ENCODE measurements around the gene CABP4. TPM values are rescaled to one million over a fixed set of nuclear protein-coding genes. Genes with fewer than 3 reads are reported as not detected.

Gene CABP4
- total RNA-seq, 2 donors from 2014 or later = 5.3 to 5.7 TPM

GRCh38 chr11:67489203-67489884 lies 34.2 kb downstream of the CABP4 start:
- no peak overlapping the region for H3K27ac ChIP-seq
- DNase-seq (ENCODE audit: low spot score) (no peak), ATAC-seq (ENCODE audit: insufficient number of reproducible peaks, low FRiP score, low read depth) (no peak)
- H3K4me3 ChIP-seq = no peak overlapping the region
- no peaks in the 10 kb centered on the region for H3K27me3 ChIP-seq (replicated peaks; ENCODE audit: insufficient read depth)
- no peaks in the 10 kb centered on the region for H3K9me3 ChIP-seq
- no peak for TF ChIP-seq CTCF (IDR thresholded peaks at IDR 0.05)
- peaks cover 40% of the 10 kb centered on the region for H3K36me3 ChIP-seq
- peaks cover 7 to 10% of the 10 kb centered on the region in 2 donors for H3K4me1 ChIP-seq (ENCODE audit: control insufficient read depth in 1 of 2, low read depth in 2 of 2)

- Histone ChIP-seq H3K27me3 (replicated peaks; ENCODE audit: insufficient read depth) (no peaks in the 10 kb centered on the region), H3K36me3 (peaks cover 40% of the 10 kb centered on the region), H3K4me1 (ENCODE audit: control insufficient read depth in 1 of 2, low read depth in 2 of 2) (peaks cover 2 to 3% of the 10 kb centered on the region in 2 donors), H3K9me3 (no peaks in the 10 kb centered on the region), H3K4me3 (no peak overlapping the region), H3K27ac (no peak overlapping the region)
- no peak for TF ChIP-seq CTCF (IDR thresholded peaks at IDR 0.05)
- ATAC-seq (ENCODE audit: insufficient number of reproducible peaks, low FRiP score, low read depth) (no peak), DNase-seq (ENCODE audit: low spot score) (no peak)
Measured at GRCh38 chr11:67489885-67490726, 35.0 kb downstream of the CABP4 start.

GRCh38 chr11:67490727-67491065 lies 35.5 kb downstream of the CABP4 start:
- H3K9me3 ChIP-seq = no peaks in the 10 kb centered on the region
- DNase-seq (ENCODE audit: low spot score) = no peak
- no peaks in the 10 kb centered on the region for H3K4me1 ChIP-seq (ENCODE audit: control insufficient read depth in 1 of 2, low read depth in 2 of 2)
- no peak for TF ChIP-seq CTCF (IDR thresholded peaks at IDR 0.05)
- no peak for ATAC-seq (ENCODE audit: insufficient number of reproducible peaks, low FRiP score, low read depth)
- no peak overlapping the region for H3K4me3 ChIP-seq
- peaks cover 44% of the 10 kb centered on the region for H3K36me3 ChIP-seq
- no peak overlapping the region for H3K27ac ChIP-seq
- no peaks in the 10 kb centered on the region for H3K27me3 ChIP-seq (replicated peaks; ENCODE audit: insufficient read depth)

- no peak overlapping the region for H3K4me3 ChIP-seq
- ATAC-seq (ENCODE audit: insufficient number of reproducible peaks, low FRiP score, low read depth) = no peak
- no peaks in the 10 kb centered on the region for H3K4me1 ChIP-seq (ENCODE audit: control insufficient read depth in 1 of 2, low read depth in 2 of 2)
- no peak for DNase-seq (ENCODE audit: low spot score)
- no peak overlapping the region for H3K27ac ChIP-seq
- H3K27me3 ChIP-seq (replicated peaks; ENCODE audit: insufficient read depth) = no peaks in the 10 kb centered on the region
- TF ChIP-seq CTCF (IDR thresholded peaks at IDR 0.05) = no peak
- H3K36me3 ChIP-seq = peaks cover 49% of the 10 kb centered on the region
- no peaks in the 10 kb centered on the region for H3K9me3 ChIP-seq
Measured at GRCh38 chr11:67491276-67492068, 36.3 kb downstream of the CABP4 start.
